NCI-H2107 treated with DMSO at 0.1 percent for 48 hours (cell line): ENCODE data around the gene CEP72.
"Not testable (repeated sequence)": the region's sequence is repeated elsewhere in the genome, so short reads cannot be mapped to it uniquely, and the experiment has no call there.

Source experiments
- DNase-seq: peaks from one replicate; lab custom pipeline; 2025; ENCODE audit not compliant: unreplicated experiment; lab: John Stamatoyannopoulos, UW

The CEP72 gene

DNA sequence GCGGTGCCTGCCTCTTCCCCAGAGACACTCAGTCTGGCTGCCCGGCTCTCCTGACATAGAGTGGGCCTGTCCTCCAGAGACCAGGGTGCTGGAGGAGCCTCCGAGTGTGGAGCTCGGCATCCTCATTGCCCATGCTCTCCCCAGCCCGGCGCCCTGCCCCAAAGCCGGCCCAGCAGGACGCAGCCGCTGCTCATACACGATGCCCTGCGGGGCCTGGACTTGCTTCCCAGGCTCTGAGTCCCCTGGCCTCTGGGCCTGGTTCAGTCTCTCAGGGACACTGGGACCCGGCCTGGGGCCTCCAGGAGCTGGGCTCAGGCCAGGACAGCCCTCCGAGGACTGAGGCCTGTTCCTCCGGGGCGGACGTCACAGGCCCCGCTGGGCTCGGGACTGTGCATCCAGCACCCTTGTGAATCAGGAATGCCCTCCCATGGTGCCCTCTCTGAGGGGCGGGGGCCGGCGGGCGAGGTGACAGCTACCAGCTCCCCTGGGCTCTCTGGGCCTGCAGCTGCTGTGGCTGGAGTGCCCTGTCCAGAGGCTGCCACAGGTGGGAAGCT is 57.8 kb downstream of the CEP72 start:
- DNase-seq: no peak

DNA sequence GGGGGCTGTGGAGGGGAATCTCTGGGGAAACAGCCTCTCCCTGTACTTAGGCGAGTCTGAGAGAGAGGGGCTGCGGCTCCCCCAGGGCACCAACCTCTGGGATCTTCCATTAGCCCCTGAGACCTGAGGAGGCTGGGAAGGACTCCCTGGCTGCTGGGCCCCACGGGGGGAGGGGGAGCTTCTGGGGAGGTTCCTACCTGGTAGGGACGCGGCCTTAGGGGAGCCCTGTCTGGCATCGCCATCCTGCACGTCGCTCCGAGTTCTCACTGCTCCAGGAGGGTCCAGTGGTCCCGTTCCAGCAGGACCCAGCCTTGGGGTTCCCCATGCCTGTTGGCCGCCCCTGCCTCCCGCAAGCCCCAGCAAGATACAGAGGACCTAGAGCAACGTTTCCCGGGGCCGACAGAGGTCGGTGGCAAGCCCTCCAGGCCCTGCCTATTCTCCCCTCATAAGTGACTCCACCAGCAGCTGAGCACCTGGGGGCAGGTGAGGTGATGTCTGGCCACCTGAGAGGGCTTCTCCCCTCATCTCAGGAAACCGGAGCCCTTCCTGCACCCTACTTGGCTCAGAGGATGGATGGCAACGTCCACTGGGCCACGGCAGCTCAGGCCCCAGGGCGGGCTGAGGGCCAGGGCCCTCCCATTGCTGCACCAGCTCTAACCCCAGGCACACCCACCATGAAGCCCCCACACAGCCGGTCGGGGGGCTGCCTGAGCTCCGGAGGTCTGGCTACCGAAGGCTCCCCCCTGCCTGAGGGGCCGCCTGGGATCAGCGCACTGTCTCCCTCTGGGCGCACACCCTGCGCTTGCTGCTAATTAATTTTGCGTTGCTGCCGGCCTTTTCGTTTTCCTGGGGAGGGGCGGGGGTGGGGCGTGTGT is 58.5 kb downstream of the CEP72 start:
- no peak for DNase-seq

DNA sequence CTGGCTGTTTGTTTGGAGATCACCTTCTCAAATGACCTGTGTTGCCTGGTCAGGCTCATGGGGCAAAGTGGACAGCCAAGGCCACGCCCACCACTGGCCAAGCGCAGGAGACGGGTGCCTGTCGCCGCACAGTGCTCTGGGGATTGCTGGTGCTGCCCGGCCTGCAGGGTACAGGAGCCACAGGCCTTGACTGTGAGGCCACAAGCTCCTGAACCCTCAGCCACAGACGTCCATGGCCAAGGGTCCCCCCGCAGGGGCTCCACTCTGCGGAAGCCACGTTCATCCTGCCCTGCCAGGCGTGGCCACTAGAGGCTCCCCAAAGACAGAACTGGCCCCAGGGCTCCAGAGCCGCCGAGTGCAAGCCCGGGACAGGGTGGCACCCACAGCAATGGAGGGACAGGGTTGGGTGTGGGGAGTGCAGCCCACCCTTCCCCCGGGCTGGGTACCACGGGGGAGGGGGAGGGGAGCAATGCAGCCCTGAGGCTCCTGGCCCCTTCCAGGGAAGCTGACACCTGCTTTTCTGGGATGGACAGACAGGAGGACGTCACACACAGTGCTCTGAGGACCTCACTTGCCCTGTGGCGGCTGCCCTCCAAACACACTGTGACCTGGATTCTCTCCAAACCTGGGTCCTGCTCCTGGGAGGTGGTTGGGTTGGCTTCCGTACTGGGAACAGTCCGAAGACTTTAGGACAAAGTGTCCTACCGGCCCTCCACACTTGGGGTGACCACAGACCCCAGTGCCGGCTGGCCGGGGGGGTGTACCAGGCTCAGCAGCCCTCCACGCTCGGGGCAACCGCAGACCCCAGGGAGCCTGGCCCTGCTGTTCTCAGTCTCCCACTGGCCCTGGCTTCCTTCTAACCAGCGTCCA is 59.6 kb downstream of the CEP72 start:
- peak; percentile 59 for DNase-seq

DNA sequence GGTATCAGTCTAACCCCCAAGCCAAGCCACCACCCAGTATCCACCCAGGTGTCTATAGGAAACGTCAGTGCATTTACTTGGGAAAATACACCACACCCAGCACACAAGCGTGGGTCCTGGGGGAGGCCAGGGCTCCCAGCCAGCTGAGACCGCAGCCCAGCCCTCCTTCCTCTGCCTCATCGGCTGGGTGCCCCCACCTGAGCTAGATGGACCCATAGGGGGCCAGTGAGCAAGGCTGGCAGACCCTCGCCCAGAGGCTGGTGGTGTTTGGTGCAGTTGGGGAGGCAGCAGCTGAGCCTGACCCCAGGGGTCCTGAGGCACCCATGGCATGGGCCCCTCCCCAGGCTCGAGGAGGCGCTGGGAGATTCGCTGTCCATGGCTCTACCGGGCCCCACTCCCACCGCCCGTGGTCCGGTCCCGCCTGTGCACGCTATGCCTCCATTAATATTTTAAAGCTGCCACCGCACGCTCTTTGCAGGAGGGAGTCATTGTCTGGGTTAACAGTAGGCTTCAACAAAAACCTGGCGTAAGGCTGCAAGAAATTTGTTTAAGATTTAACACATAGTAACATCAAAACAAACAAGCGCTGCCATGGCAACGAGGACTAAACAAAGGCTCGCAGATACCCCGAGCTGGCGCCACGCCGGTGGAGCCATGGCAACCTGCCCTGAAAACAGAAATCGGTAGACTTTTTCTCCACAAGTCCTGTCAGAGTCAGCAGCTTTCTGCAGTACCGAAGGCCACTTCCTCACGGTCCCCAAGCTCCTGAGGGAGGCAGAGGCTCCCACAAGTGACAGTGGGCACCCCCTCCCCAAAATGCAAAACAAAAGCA is 60.4 kb downstream of the CEP72 start:
- DNase-seq: peak; percentile 83

DNA sequence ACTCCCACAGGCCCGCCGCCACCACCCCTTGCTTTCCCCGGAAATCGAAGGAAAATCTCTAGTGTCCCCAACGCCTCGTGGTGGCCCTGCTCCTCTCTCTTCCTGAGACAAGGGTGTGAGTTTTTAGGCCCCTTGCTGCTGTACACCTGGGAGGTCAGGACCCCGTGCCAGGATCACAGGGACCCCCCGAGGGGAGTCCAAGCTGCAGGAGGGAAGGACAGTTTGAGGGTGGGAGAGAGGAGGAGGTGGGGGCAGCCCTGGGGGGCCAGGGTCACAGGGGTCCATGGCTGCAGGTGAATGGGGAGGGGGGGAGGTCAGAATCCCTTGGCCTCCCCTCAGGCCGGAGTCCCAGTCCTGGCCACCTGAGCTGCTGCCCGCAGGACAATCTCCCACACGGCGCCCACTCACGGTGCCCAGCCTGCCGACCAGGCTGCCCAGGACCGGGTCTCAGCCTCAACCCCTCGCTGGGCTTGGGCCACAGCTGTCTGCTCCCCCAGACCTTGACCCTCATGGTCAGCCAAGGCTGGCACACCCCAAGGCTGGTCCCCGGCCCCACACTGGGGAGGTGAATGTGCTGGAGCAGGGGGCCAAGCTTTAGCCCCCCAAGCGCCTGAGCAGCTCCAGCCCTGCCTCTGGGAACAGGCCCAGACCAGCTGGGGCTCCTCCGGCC is 61.2 kb downstream of the CEP72 start:
- DNase-seq: no peak

DNA sequence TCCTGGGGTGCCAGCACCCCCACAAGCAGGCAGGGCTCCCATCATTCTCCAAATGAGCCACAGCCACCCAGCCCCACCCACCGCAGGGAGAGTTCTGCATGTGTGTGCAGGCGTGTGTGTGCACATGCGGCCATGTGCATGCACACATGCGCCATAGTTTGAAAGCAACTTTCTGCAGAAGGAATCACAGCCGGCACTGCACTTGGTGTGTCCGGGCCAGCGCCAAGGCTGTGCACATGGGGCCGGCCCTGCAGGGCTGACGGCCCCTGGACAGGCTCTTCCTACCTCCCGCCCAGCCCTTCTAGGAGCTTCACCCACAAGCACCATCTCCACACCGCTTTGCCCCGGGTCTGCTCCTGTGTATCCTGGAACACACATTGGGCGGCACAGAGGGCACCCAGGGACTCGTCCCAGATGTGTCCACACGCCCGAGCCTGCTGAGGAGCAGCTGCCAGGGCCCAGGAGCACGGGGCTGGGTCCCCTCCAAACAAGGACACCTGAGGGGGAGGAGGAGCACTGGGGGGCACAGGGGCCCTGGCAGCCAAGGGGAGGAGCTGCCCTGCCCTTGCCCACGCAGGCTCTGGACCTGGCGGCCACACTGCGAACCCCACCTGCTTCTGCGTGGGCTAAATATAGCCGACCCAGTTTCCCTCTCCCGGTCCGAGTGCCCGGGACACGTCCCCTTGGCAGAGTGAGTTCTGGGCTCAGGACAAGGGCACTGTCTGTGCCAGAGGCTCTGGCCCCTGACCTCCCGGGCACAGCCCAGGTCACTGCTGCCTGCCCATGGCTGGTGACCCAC is 61.9 kb downstream of the CEP72 start:
- DNase-seq: no peak

DNA sequence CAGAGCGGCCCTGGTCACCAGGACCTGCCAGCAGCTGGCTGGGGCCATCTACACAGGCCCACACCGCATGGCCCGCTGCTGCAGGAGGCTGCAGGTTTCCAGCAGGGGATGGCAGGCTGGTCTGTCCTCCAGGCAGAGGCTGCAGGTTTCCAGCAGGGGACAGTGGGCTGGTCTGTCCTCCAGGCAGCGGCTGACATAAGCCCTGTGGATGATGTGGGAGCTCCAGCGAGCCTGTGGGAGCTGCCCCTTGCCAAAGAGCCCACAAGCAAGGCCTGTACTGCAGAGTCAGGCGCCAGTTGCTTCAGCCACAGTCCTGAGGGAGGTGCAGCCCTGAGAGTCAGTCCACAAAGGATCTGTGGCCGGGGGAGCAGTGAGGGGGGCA is 62.5 kb downstream of the CEP72 start:
- no peak for DNase-seq

DNA sequence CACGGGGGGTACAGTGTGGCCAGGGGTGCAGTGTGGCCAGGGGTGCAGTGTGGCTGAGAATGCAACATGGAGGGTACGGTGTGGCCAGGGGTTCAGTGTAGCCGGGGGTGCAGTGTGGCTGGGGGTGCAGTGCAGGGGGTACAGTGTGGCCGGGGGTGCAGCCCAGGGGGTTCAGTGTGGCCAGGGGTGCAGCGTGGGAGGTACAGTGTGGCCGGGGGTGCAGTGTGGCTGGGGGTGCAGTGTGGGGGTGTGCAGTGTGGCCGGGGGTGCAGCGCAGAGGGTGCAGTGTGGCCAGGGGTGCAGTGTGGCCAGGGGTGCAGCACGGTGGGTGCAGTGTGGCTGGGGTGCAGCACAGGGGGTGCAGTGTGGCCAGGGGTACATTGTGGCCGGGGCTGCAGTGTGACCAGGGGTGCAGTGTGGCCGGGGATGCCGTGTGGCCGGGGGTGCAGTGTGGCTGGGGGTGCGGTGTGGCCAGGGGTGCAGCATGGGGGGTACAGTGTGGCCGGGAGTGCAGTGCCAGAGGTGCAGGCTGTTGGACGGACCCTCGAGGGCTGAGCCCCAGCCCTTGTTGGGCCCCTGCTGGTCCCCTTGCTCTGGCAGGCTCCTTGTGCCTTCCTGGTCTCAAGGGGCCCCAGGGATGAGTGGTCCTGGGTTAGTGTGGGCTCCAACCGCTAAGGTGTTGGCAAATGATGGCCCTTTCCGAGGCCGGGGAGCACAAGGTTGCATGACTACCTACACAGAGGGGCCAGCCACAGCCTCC is 63.2 kb downstream of the CEP72 start:
- DNase-seq: no peak

DNA sequence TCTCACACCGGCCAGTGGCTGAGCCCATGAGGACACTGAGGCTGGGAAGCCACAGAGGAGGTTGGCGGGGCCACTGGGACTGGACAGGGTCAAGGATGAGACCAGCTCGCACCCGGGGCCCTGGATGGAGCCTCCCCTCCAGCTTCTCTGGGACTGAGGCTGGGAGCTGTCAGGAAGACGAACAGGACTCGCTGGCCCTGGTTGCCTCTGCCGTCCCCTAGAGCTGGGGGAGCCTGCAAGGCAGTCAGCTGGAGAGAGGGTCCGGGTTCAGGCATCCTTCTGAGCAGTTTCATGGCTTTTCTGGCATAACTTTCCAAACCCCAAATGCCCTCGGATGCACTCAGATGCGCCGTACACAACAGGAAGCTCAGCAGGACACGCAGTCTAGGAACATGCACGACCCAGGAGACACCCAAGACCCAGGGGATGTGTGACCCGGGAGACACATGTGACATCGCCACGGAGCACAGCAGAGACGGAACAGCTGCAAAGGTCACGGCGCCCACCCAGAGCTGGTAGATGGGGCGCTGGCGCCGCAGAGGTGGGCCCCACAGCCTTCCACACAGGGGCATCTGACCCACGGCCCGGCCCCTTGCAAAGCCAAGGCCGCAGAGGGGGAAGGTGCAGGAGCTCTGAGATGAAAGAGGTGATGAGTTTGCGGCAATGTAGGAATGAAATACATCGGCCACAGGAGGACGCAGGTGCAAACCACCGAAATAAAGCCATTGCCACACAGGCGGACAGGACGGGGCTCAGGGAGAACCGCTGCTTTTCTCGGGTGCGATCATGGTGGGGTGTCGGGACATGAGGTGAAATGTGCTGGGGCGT is 63.9 kb downstream of the CEP72 start:
- DNase-seq: no peak

DNA sequence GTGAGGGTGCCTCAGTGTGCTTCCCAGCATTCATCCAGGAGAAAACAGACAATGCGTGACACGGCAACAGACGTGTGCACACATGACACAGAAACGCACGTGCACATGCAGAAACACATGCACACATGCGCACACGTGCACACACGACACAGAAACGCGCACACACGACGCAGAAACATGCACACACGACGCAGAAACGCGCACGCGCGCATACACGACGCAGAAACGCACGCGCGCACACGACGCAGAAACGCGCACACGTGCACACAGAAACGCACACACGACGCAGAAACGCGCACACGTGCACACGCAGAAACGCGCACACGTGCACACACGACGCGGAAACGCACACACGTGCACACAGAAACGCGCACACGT is 64.5 kb downstream of the CEP72 start:
- no peak for DNase-seq

DNA sequence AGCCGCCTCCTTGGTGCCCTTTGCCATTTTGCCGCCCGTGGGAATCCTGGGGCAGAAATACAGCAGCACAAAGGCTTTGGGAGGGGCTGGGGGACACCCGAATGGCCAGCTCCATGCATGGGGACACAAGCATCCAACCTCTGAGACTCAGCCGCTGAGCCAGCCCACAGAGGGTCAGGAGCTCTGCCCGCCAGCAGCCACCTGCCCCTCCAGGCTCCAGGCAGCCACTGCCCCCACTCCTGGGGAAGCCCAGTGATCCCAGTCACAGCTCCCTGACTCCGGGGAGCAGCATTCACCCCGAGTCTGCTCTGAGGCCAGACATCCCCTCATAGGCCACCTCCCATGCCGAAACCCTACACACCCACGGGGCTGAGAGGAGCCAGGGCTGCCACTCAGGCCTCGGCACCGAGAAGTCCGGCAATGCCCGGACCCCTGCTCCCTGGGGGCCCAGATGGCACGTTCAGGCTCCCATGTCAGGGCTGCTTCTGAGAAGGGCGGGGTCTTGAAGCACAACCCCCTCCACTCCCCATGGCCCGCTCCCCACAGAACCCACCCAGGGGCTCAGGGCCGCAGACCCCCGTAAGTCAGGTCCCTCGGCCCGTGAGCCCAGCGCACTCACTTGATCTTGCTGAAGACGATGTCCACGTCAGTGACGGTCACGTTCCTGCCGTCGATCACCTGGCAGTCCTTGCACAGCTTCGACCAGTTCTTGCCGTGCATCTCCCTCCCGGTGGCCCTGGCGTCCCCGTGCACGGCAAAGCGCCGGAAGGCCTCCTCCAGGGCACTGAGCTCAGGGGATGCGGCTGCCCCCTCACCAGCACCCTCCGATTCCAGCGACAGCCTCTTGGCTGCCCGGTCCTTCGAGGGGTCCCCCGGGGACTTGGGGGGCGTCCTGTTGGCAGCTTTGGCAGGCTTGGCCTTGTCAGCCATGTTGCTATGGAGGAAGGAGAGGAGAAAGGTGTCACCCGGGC is 65.3 kb downstream of the CEP72 start:
- DNase-seq: no peak

DNA sequence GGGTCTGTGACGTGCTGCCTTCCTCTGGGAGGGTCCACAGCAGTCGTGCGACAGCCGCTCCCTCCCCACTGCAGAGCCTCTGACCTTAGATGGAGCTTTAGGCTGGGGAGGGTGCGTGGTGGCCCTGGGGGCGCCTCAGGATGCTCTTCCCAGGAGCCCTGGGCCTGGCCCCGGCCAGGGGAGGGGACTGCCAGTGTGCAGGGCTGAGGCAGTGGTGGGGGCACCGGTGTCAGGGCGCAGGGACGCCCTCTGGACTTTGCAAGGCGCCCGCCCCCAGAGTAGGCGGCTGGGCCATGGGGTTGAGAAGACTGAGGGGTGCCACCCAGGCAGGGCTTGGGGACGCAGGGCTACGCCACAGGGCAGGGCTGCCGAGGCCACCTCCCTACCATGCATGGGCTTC is 66.4 kb downstream of the CEP72 start:
- not testable (repeated sequence) for DNase-seq

DNA sequence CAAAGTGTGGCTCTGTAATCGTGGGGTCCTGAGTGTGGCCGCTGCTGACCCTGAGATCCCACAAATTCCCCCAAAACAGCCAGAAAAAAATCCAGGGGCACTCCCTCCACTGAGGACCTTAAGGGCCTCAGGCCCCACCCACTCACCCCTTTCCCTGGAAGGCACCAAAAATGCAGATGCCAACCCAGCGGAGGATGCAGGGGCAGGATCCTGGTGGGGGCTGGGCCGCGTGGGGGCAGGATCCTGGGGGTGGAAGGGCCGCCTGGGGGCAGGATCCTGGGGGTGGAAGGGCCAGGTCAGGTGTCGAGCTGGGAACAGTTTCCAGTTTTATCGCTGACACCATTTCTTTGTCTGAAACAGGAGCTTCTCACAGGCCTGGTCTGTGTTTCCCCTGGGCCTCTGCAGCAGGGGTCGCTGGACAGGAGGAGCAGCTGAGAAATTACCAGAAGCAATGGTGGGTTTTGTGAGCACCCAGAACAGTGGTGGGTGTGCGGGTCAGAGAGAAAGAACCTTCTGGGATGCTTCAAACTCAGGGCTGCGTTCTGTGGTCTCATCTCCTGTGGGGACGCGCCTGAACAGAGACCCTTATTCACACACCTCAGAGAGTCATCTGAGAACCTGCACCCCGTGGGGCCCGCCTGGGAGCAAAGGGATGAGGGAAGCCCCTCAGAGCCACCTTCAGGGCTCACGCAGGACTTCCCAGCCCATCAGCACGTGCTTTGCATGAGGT is 67.2 kb downstream of the CEP72 start:
- DNase-seq: not testable (repeated sequence)

DNA sequence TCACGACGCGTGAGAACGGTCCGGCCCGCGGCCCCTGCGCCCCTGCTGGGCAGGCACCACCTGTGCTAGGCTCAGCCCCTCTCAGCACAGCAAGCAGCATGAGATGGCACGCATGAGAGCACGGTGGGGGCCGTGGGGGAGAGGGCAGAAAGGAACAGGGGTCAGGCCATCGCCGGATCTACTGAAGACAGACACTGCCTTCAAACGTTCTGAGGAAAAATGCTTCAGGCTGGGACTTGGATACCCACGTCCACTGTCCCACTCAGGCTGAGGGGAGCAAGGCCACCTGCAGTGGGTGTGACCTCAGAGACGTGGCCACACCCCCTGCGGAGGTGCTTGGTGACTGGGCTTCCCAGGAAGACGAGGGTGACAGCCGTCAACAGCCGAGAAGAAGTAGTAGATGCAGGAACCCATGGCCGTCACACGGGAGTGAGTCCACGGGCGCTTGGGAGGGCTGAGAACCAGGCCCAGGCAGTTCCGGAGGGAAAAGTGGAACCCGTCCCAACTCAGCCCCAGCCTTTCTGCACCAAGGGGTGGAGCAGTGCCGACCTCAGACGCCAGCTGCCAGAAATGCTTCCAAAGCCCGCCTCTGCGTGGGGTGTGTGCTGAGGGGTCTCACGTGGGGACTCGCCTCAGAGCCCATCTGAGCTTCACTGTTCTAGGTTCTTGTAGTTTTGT is 68.1 kb downstream of the CEP72 start:
- not testable (repeated sequence) for DNase-seq

DNA sequence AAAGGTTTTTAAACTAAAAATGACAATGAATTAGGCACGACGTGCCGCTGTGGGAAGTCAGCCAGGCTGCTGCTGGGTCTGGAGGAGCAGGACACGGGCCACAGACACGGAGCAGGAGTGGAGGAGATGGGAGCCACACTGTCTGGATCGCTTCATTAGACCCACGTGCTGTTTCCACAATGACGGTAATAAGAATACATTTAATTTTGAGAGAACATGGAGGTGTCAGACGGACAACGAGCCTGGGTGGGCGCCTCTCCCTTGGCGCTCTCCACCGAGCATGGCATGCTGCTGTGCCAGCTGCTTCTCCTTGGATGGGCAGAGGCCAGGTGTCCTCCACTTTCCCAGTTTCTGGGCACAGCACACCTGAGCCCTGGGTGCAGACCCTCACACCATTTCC is 68.7 kb downstream of the CEP72 start:
- DNase-seq: not testable (repeated sequence)
